Measurements from ENCODE around the gene ETFA. TPM values are rescaled to one million over a fixed set of nuclear protein-coding genes. Genes with fewer than 3 reads are reported as not detected.

Gene ETFA
- total RNA-seq, 2 experiments from 2014 or later: 166 to 168 TPM

DNA sequence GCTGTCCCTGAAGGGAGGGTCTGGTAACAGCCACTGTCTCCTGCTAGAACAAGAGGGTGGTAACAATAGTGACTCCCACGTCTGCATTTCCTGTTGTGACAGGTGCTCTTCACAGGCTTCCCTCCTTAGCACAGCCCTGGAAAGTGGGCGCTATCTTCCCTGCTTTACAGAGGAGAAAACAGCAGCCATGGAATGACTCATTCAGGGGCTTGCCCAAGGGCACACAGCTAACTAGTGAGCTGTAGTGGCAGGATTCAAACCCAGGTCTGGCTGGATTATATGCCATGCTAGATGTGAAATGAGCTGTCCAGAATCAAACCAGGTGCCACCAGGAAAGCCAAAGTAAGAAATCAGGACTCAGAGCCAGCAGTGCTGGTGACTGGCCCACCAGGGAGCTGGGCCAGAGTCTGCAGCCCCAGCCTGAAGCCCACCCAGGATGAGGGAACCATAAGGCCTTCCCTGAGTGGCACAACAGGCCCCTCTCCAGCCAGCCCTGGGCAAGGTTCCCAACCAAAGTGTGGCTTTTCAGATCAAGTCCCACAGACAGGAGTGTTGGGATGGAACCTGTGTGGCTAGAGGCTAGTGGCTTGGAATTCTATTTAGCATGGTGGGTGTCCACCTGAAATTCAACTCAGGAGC lies 102.4 kb downstream of the ETFA start:
- Mint-ChIP-seq H3K4me3 (no peak overlapping the region), H3K27me3 (no peaks in the 10 kb centered on the region), H3K4me1 (peaks cover 10% of the 10 kb centered on the region), H3K27ac (no peak overlapping the region), H3K36me3 (peaks cover 2% of the 10 kb centered on the region), H3K9me3 (no peaks in the 10 kb centered on the region)
- DNase-seq: no peak

DNA sequence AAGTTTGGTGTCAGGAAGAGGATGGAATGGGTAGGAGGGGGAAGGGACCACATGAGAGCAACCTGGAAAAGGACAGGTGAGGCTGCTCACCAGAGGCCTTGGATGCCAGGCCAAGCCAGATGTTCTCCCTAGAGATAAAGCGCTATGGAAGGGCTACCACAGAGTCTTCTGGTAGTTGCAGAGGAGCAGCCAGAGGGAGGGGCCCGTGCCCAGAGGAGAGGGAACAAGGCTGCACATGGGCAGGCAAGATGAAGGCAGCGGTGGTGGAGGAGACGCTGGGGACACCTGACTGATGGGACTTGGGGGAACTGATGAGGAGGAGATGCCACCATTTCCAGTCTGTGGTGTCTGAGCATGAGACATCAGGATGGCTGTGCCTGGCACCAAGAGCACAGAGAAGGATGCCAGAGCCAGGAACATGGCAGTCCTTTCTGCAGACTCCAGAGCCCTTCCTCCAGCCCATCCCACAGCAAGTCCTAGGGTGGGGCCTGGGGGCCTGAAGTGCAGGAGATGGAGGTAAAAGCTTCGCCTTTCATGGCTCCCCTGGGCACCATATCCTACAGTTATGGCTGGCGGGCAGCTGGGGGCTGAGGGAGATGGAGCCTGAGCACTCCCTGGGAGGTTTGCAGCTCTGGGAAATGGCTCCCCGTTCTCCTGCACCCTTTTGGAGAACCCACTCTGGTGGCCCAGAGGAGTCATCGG lies 103.0 kb downstream of the ETFA start:
- Mint-ChIP-seq H3K9me3 (no peaks in the 10 kb centered on the region), H3K27me3 (no peaks in the 10 kb centered on the region), H3K4me3 (no peak overlapping the region), H3K4me1 (peaks cover 10% of the 10 kb centered on the region), H3K27ac (no peak overlapping the region), H3K36me3 (peaks cover 2% of the 10 kb centered on the region)
- no peak for DNase-seq

DNA sequence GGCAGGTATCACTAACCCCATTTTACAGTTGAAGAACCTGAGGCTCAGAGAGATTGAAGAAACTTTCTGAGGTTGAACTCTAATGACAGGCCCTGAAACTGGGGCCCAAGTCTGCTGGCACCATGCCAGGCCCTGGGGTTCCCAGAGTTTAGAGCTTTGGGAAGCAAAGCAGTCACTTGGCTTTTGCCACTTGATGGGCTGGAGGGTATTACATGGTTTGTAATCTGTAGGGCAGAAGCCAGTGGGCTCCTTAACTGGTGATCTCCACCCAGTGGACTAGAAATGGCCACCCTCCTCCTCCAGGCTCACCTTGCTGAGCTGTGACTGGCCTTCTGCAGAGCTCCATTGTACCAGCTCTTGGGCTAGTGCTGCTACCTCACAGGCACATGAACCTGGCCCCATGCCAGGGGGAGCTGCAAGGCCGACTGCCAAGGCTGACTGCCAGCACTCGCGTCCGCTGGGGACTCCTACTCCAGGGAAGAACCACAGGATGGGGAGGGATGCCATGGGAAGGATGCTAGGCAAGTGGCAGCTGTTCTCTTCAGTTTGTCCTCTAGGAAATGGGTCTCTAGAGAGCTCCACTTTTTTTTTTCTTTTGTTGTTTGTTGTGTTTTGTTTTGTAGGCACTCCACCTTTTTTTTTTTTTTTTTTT lies 104.8 kb downstream of the ETFA start:
- DNase-seq: no peak
- no peaks in the 10 kb centered on the region for H3K36me3 Mint-ChIP-seq
- H3K4me1 Mint-ChIP-seq: peaks cover 12% of the 10 kb centered on the region
- no peak overlapping the region for H3K27ac Mint-ChIP-seq
- no peaks in the 10 kb centered on the region for H3K27me3 Mint-ChIP-seq
- no peak overlapping the region for H3K4me3 Mint-ChIP-seq
- no peaks in the 10 kb centered on the region for H3K9me3 Mint-ChIP-seq

DNA sequence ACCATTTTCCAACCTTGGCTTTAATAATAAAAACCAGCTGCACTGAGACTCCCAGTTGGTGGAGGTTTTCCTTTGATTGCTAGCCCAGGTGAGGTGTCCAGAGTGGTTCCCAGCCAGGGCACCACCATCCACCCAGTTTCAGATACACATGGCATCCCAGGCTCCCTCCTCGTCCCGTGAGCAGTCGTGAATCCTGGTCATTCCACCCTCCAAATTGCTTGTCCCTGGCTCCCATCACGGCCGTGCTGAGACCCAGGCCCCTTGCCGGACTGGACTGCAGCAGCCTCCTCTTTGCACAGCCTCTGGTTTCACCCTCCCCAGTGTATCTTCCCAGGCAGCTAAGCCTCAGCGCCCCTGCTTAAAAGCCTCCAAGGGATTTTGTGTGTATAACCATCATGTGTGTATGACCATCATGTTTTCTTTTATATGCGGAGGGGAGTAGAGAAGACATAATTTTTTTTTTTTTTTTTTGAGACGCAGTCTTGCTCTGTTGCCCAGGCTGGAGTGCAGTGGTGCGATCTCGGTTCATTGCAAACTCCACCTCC lies 106.3 kb downstream of the ETFA start:
- Mint-ChIP-seq H3K4me3 (no peak overlapping the region), H3K4me1 (peaks cover 7% of the 10 kb centered on the region), H3K36me3 (no peaks in the 10 kb centered on the region), H3K9me3 (no peaks in the 10 kb centered on the region), H3K27ac (no peak overlapping the region), H3K27me3 (no peaks in the 10 kb centered on the region)
- no peak for DNase-seq

DNA sequence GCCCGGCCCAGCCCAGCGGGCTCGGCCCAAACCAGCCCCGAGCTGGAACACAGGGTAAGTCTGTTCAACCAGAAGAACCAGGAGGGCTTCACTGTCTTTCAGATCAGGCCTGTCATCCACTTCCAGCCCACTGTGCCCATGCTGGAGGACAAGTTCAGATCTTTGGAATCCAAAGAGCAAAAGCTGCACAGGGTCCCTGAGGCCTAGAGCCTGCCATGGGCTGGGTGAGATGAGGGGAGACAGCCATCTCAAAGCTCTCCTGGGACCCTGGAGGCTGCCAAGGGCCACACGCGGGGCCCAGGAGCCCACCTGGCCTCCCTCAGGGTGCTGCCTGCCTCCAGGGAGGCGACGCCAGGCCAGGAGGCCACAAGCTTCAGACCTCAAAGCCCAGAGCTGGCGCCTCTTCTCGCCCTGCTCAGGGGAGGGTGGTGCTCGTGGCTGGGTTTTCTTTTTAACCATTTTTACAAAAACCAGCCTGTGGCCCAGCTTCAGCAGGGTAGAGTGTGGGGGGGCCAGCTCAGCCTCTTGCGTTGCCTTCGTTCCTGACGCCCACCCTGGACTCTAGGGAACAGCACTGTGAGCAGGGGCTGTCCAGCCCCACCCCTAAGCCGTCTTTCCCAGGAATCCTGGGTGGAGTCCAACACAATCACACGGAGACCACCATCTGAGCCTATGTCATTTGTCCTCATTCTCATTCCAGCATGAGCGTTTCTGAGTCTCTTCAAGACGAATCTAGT lies 107.0 kb downstream of the ETFA start:
- Mint-ChIP-seq H3K9me3 (no peaks in the 10 kb centered on the region), H3K4me1 (peaks cover 4% of the 10 kb centered on the region), H3K36me3 (no peaks in the 10 kb centered on the region), H3K4me3 (no peak overlapping the region), H3K27me3 (no peaks in the 10 kb centered on the region), H3K27ac (no peak overlapping the region)
- DNase-seq: no peak

DNA sequence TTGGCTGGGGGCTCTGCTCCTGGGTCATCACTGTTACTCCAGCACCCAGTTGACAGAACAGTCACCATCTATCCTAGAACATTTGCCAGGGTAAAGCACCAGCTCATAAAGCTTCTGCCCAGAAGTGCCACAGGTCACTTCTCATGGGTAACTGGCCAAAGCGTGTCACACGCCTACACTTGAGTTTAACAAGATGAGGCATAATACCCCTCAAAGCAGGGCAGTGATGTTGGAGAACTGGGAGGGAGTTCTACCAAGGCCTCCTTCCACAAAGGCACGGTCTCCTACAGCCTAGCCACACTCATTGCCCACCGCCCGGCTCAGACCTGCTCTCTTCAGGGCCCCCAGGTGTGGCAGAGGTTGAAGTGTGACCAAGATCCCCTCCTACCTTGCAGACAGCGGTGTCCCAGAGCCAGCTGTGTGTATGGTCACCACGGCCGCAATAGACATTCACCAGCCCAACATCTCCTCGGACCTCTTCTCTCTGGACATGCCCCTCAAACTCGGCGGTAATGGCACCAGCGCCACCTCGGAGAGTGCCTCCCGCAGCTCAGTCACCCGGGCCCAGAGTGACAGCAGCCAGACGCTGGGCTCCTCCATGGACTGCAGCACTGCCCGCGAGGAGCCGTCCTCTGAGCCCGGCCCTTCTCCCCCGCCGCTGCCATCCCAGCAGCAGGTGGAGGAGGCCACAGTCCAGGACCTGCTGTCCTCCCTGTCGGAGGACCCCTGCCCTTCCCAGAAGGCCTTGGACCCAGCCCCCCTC lies 107.7 kb downstream of the ETFA start:
- Mint-ChIP-seq H3K36me3 (no peaks in the 10 kb centered on the region), H3K9me3 (no peaks in the 10 kb centered on the region), H3K4me3 (no peak overlapping the region), H3K27me3 (no peaks in the 10 kb centered on the region), H3K27ac (no peak overlapping the region), H3K4me1 (peaks cover 1% of the 10 kb centered on the region)
- DNase-seq: no peak

DNA sequence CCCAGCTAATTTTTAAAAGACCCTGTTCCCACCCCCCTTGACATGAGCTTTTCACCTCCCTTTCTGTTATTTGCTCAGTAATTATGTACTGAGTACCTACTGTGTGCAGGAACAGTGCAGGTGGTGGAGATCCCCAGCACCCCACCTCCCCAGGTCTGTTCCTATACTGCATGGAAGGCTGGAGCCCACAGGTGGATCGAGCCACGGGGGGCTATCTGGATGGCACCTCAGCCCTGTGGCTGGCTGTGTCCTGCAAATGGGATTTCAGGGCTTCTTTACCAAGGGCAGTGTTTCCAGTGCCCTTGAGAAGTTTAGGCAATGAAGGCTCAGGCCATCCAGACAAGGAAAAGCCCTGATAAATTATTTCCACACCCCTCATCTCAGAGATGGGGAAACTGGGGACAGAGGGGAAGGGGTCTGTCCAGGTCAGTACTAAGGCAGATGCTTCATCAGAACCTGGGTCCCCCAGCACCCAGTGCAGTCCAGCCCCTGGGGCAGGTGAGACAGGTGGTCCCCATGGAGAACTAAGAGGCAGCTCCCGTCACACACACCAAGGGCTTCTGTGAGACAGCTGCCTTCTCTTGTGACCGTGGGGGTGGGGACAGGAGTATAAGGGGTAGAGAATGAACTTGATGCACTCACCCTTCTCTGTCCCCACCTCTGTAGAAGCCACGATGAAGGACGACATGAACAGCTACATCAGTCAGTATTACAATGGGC lies 109.6 kb downstream of the ETFA start:
- H3K36me3 Mint-ChIP-seq: no peaks in the 10 kb centered on the region
- no peaks in the 10 kb centered on the region for H3K9me3 Mint-ChIP-seq
- no peak for DNase-seq
- H3K27me3 Mint-ChIP-seq: no peaks in the 10 kb centered on the region
- H3K4me1 Mint-ChIP-seq: peaks cover 1% of the 10 kb centered on the region
- H3K4me3 Mint-ChIP-seq: no peak overlapping the region
- no peak overlapping the region for H3K27ac Mint-ChIP-seq

DNA sequence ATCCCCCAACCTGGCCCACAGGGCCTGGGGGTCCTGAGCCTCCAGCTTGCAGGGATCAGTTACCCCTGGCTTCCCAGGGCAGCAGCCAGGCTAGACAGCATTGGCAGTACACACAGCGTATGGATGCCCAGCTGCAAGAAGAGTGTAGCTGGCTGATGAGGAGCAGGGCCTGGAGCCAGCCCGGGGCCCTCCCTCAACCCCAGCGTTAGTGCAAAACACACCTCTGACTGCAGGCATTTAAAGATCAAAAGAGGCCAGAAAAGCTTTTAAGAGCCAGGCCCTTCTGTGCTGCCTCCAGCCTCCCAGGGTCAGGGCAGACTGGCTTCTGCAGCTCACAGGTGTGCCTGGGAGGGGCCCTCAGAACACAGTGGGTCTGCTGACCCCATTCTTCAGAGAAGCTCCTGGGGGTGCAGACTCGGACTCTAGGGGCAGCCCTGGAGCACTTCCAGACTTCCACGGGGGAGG lies 110.6 kb downstream of the ETFA start:
- no peaks in the 10 kb centered on the region for H3K9me3 Mint-ChIP-seq
- H3K36me3 Mint-ChIP-seq: no peaks in the 10 kb centered on the region
- DNase-seq: no peak
- no peak overlapping the region for H3K4me3 Mint-ChIP-seq
- H3K27ac Mint-ChIP-seq: no peak overlapping the region
- no peaks in the 10 kb centered on the region for H3K27me3 Mint-ChIP-seq
- H3K4me1 Mint-ChIP-seq: peaks cover 1% of the 10 kb centered on the region

DNA sequence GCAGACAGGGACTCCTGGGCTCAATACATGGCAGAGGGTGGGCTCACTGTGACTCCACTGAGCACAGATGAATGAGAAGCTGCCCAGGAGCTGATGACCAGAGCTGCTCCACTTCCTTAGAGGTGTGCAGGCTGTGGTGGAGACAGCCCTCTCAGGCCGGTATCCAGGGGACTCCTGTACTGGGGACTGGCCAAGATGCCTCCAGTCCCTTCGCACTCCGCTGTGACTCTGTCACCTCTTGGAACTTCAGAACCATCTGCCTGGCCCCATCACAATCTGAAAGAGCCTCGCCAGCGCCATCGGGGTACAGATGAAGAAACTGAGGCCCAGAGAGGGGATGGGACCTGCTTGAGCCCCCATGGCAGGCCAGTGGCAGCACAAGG lies 111.2 kb downstream of the ETFA start:
- no peak for DNase-seq
- peaks cover 1% of the 10 kb centered on the region for H3K4me1 Mint-ChIP-seq

DNA sequence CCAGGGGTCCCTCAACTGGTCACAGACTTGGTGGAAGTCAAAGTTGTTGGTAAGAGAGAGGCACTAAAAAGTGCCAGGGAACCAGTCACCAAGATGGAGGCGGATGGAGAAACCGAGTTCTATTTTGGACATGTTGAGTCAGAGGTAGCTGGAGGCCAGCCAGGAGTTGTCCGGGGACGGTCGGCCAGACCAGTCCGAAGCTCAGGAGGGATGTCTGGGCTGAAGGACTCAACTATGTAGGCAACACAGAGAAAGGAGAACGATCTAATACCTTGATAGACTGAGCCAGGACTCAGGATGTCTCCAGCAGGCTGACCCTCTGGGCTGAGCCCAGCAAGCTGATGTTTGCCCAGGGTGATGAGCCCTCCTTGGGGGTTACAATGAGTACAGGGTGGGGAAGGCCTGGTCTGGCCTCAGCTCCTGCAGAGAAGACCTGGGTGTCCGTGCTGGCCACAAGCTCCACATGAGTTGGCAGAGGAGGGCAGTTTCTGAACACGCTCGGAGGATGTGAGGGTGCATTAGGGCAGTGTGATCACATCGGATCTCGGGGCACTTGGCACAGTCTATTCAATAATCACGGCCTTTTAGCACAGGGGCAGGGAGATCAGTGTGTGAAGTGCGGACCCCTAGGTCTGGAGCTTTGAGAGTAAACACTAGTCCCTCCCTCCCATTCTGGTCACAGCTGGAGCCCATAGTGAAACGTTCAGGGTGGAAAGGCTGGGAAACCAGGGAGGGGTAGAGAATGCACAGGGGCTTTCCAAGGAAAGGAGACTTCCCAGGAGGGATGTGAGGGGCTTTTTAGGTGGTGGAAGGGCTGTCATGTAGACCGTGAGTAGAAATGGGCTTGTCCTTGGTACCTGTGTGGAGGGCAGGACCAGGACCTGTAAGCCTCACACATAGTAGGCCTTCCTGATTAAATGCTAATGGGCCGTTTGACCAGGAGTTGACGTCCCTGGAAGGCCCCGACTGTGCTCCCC lies 111.9 kb downstream of the ETFA start:
- no peak overlapping the region for H3K4me3 Mint-ChIP-seq
- no peak overlapping the region for H3K27ac Mint-ChIP-seq
- H3K9me3 Mint-ChIP-seq: no peaks in the 10 kb centered on the region
- H3K36me3 Mint-ChIP-seq: no peaks in the 10 kb centered on the region
- no peaks in the 10 kb centered on the region for H3K27me3 Mint-ChIP-seq
- DNase-seq: no peak
- peaks cover 1% of the 10 kb centered on the region for H3K4me1 Mint-ChIP-seq

More for the DNA sequence above, 111.2 kb downstream of the ETFA start:
- Mint-ChIP-seq H3K4me3 (no peak overlapping the region), H3K9me3 (no peaks in the 10 kb centered on the region), H3K27me3 (no peaks in the 10 kb centered on the region), H3K36me3 (no peaks in the 10 kb centered on the region), H3K27ac (no peak overlapping the region)

DNA sequence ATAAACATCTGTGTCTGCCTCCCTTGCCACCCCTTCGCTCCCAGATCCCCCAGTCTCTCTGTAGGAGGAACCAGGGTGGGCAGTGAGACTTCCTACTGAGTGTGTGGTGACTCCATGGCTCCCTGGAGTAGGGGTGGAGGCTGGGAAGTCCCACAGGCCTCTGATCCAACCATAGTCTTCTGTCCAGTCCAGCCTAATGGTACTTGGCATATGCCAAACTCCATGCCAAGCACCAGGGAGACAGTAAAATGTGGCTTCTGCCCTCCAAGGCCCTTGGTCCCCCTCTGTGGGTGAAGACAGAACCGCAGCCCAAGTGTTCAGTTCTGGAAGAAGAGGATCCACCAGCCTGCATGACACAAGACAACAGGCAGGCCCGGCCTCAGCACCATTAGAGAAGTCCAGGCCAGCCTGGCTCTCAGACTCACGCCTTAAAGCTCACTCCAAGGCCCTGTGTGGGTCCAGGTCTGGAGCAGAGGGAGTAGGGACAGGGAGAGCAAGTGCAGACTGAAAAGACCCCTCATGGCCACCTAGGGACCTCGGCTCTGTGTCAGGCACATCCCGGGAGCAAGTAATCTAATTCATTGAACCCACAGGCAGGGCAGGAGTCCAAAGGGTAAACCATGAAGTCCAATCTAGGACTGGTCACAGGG lies 112.7 kb downstream of the ETFA start:
- H3K9me3 Mint-ChIP-seq: no peaks in the 10 kb centered on the region
- DNase-seq: no peak
- no peaks in the 10 kb centered on the region for H3K27me3 Mint-ChIP-seq
- no peak overlapping the region for H3K27ac Mint-ChIP-seq
- H3K4me3 Mint-ChIP-seq: no peak overlapping the region
- H3K4me1 Mint-ChIP-seq: peaks cover 1% of the 10 kb centered on the region
- H3K36me3 Mint-ChIP-seq: no peaks in the 10 kb centered on the region

DNA sequence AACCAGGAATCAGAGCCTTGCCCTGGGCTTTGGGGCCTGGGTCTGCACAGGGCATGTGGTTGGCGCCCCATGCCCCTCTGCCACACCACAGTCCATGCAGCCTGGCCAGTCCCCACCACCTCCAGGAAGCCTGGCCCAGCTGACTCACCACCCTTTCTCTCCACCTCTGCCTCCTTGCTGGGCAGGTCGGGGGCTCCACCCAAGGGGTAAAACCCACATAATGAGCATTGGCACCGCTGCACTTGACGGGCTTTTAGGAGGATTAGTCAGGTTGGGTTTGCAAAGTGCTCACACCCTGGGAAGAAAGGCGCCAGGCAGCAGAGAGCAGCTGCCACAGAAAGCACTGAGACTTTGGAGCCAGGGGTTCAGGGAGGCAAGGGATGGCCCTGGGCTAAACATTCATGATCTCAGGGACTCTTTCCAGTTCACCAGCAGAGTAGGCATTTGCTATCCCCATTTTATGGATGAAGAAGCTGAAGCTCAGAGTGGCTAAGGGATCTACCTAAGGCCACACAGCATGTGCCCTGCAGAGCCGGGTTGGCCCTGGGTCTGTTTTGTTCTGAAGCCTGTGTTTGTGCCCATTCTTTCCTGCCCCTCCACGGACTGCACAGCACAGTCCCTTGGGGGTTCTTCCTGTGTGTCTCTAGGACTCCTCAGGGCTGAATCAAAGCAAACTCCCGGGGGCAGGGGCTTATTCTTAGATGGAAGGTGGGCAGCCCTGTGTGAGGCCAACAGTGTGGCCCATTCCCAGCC lies 113.4 kb downstream of the ETFA start:
- no peaks in the 10 kb centered on the region for H3K36me3 Mint-ChIP-seq
- H3K27ac Mint-ChIP-seq: no peak overlapping the region
- no peak for DNase-seq
- H3K9me3 Mint-ChIP-seq: no peaks in the 10 kb centered on the region
- H3K4me3 Mint-ChIP-seq: no peak overlapping the region
- peaks cover 1% of the 10 kb centered on the region for H3K4me1 Mint-ChIP-seq
- H3K27me3 Mint-ChIP-seq: no peaks in the 10 kb centered on the region

All from activated naive CD8-positive, alpha-beta T cell treated with anti-CD3 and anti-CD28 coated beads for 36 hours (primary cell).